Choroid plexus epithelial cell (primary cell): Measurements from ENCODE around the gene GNAI2.

Experiments
- DNase-seq: peaks from one replicate; pipeline ENCODE4 v3.0.0-alpha.2; 2010; ENCODE audit warnings: low read depth
- H3K4me3 ChIP-seq: 2 replicates; pipeline ENCODE4 v1.5.1; 2011; ENCODE audit warnings: low read depth, mild to moderate bottlenecking, control low read depth, low read length, moderate library complexity
- CTCF ChIP-seq: conservative IDR thresholded peaks from 2 replicates; pipeline ENCODE4 v1.5.1; 2011; ENCODE audit warnings: low read depth, mild to moderate bottlenecking, control low read depth, inconsistent platforms, low read length, moderate library complexity

GNAI2 gene

GRCh38 chr3:50249457-50249856 lies 13.5 kb downstream of the GNAI2 start:
- H3K4me3 ChIP-seq = no peak overlapping the region
- no peak for TF ChIP-seq CTCF
- no peak for DNase-seq

- no peak for TF ChIP-seq CTCF
- no peak overlapping the region for H3K4me3 ChIP-seq
- DNase-seq = no peak
Observed at GRCh38 chr3:50250514-50250913, 14.5 kb downstream of the GNAI2 start.

DNA sequence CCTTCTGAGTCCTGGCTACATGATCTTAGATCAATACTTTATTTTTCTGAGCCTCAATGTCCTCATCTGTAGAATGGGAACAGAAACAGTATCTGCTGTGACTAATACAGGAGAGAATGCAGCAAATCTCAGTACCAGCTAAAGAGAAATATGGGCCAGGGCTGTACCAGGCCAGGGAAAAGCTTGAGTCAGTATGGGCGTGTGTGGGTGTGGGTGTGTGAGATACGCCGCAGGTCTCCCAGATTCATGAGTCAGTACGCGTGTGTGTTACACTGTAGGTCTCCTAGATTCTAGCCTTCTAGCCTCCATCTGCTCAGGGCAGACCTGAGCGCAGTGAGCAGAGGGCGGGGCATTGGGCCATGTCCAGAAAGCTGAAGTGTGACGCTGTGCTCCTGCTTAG lies 15.2 kb downstream of the GNAI2 start:
- TF ChIP-seq CTCF = no peak
- DNase-seq = peak; percentile 84
- no peak overlapping the region for H3K4me3 ChIP-seq

DNA sequence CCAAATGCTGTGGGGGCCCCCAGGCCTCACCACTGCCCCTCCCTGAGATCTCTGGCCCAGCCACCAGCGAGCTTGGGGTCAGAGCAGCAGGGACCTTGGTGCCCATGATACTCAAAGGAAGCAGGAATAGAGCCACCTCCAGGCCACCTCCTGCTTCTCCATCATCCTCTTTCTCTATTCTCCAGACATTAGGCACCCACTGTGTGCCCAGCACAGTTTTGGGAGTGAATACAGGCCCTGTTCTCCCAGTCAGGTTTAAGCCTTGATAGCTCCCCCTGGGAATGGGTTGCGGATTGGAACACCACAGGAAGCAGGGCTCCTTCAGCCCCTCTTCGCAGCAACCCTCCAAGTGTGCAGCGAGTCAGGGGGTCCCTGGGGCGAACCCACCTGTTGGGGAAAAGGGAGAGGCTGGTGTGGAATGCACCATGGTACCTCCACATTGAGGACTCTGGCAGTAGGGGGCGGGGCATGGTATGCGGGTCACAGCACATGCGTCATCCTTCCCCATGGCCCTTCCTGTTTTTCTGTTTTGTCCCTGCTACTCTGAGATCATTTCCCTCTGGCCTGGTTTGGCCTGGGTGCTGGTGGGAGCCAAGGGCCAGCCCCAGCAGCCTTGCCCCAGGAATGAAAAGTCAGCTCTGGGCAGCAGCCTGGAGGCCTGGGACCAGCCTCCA lies 18.7 kb downstream of the GNAI2 start:
- peak; percentile 69 for DNase-seq
- H3K4me3 ChIP-seq = no peak overlapping the region
- no peak for TF ChIP-seq CTCF

- DNase-seq = no peak
- no peak overlapping the region for H3K4me3 ChIP-seq
- no peak for TF ChIP-seq CTCF
Observed at GRCh38 chr3:50255251-50255615, 19.2 kb downstream of the GNAI2 start.

GRCh38 chr3:50256978-50257890 lies 21.2 kb downstream of the GNAI2 start:
- peak; percentile 76 for TF ChIP-seq CTCF
- H3K4me3 ChIP-seq = no peak overlapping the region
- DNase-seq = peak; percentile 55
